ENCODE results near the gene LYSMD2.

Gene LYSMD2

DNA sequence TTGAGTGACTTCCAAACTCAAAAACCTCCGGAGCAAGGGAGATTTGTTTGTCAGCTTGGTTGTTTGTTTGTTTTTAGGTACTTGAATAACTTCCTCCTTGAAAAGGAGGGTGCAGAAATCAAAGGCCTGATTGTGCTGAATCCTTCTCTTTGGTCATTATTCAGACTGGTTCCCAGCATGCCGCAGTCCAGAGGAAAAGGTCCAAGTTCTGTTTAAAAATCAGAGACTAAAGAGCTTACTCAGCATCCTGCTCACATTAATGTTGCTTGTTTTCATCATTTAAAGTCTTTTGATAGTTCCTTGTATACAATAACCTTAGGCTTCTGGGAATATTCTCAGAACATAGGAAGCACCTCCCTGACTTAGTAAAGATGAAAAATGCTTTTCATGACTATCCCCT lies 57.1 kb downstream of the LYSMD2 start:
- TF ChIP-seq, protein P1, sequence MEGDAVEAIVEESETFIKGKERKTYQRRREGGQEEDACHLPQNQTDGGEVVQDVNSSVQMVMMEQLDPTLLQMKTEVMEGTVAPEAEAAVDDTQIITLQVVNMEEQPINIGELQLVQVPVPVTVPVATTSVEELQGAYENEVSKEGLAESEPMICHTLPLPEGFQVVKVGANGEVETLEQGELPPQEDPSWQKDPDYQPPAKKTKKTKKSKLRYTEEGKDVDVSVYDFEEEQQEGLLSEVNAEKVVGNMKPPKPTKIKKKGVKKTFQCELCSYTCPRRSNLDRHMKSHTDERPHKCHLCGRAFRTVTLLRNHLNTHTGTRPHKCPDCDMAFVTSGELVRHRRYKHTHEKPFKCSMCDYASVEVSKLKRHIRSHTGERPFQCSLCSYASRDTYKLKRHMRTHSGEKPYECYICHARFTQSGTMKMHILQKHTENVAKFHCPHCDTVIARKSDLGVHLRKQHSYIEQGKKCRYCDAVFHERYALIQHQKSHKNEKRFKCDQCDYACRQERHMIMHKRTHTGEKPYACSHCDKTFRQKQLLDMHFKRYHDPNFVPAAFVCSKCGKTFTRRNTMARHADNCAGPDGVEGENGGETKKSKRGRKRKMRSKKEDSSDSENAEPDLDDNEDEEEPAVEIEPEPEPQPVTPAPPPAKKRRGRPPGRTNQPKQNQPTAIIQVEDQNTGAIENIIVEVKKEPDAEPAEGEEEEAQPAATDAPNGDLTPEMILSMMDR (IDR thresholded peaks at IDR 0.05; ENCODE audit: borderline replicate concordance, control extremely low read depth, extremely low read depth, insufficient read depth, missing control alignments): no peak
- in situ Hi-C loops (cut with MboI; ENCODE audit: low sequenced_read_pairs, unreplicated experiment): no loop called here
- no peak for DNase-seq (ENCODE audit: low spot score)

DNA sequence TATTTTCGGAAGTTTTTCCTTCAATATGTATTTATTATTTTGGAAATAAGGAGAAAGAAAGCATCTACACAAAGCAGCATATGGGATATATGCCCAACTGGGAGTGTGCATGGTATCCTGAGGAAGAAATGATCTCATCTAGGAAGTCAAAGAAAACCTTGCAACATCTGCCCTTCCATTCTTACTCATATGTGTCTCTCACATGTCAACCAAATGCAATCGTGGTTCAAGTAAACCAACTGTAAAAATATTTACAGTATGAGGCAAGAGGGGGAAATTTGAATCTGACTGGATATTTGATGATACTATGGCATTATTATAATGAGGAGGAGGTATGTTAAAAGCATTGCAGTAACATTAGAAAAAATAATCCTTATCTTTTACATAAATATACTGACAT lies 59.4 kb downstream of the LYSMD2 start:
- in situ Hi-C loops (cut with MboI; ENCODE audit: low sequenced_read_pairs, unreplicated experiment): no loop called here
- TF ChIP-seq, protein P1 (IDR thresholded peaks at IDR 0.05; ENCODE audit: borderline replicate concordance, control extremely low read depth, extremely low read depth, insufficient read depth, missing control alignments): no peak
- no peak for DNase-seq (ENCODE audit: low spot score)

DNA sequence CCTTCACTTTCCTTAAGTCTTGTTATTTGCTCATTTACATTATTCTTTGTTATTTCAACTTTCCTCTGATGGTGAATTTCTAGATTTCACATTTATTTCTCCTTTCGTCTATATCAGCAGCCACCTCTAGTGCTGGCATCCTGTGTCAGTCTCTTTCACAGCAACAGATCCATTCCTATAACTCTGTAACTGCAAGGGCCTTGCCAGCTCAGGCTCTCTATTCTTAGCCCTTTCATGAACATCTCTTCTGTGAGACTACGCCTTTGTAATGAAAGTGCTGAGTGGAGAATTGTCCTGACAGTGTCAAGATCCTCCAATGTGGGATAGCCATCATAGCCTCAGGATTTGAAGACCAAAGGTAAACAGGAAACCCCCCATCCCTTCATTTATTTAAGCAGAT lies 60.0 kb downstream of the LYSMD2 start:
- TF ChIP-seq, protein P1 (IDR thresholded peaks at IDR 0.05; ENCODE audit: borderline replicate concordance, control extremely low read depth, extremely low read depth, insufficient read depth, missing control alignments): no peak
- in situ Hi-C loops (cut with MboI; ENCODE audit: low sequenced_read_pairs, unreplicated experiment): no loop called here
- DNase-seq (ENCODE audit: low spot score): no peak

DNA sequence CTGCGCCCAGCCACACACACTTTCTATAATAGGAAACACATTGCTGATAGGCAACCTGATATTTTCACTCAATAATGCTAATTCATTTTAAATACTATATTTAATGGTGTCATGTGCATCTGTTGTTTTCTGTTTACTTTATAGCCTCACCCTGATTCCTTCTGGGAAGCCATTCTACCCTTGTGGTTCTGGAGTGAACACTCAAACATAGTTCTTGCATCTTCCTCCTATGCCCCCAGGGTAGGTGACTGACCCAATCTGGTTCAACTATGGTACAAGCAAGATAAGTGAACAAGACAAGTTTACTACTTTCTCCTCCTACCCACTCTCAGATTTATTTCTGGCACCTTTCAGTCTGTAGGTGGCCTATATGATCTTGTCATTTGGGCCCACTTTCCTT lies 60.4 kb downstream of the LYSMD2 start:
- TF ChIP-seq, protein P1 (IDR thresholded peaks at IDR 0.05; ENCODE audit: borderline replicate concordance, control extremely low read depth, extremely low read depth, insufficient read depth, missing control alignments): no peak
- no peak for DNase-seq (ENCODE audit: low spot score)
- in situ Hi-C loops (cut with MboI; ENCODE audit: low sequenced_read_pairs, unreplicated experiment): no loop called here

DNA sequence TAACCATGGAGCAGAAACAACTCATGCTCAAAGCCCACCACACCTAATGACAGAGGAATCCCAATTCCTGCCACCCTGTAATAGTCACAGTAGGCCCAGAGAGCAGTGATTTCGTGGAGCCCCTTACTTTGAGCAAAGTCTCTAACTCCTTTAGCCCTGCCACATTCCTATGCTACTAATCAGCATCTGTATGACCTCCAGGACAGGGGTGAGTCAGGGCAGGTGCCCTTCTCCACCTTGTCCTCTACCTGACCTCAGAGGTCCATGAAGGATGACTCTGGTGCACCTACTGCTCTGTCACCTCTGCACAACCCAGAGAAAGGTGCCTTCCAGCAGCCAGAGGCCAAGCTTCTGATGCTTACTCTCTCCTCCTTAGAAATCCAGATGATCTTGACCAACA lies 62.2 kb downstream of the LYSMD2 start:
- TF ChIP-seq, protein P1 (IDR thresholded peaks at IDR 0.05; ENCODE audit: borderline replicate concordance, control extremely low read depth, extremely low read depth, insufficient read depth, missing control alignments): no peak
- in situ Hi-C loops (cut with MboI; ENCODE audit: low sequenced_read_pairs, unreplicated experiment): no loop called here
- no peak for DNase-seq (ENCODE audit: low spot score)
